Anterior cingulate cortex (tissue), 58 donors: ENCODE data around the gene SCN4B.

Experiments
- DNase-seq, 58 donors: peaks; one replicate each; lab custom pipeline; 2025; lab: John Stamatoyannopoulos, UW

The SCN4B gene

GRCh38 chr11:118135051-118135795 lies 17.4 kb downstream of the SCN4B start:
- no peak for DNase-seq

- no peak for DNase-seq
These were observed 18.8 kb downstream of the SCN4B start for GRCh38 chr11:118133816-118134215.

- DNase-seq, result no peak
These were observed 20.1 kb downstream of the SCN4B start for GRCh38 chr11:118132385-118133151.

GRCh38 chr11:118129471-118130172 lies 23.0 kb downstream of the SCN4B start:
- DNase-seq, result no peak

- no peak for DNase-seq
These were observed 23.7 kb downstream of the SCN4B start for GRCh38 chr11:118128721-118129470.

GRCh38 chr11:118128310-118128709 lies 24.3 kb downstream of the SCN4B start:
- DNase-seq, result no peak

GRCh38 chr11:118126082-118126838 lies 26.4 kb downstream of the SCN4B start:
- DNase-seq, result no peak

GRCh38 chr11:118124929-118125535 lies 27.6 kb downstream of the SCN4B start:
- no peak for DNase-seq

GRCh38 chr11:118120793-118121192 lies 31.8 kb downstream of the SCN4B start:
- DNase-seq, result no peak

- DNase-seq, result no peak
These were observed 34.6 kb downstream of the SCN4B start for GRCh38 chr11:118117790-118118601.

- DNase-seq, result no peak
These were observed 37.6 kb downstream of the SCN4B start for GRCh38 chr11:118115048-118115447.

- no peak for DNase-seq
These were observed 38.4 kb downstream of the SCN4B start for GRCh38 chr11:118114266-118114665.

GRCh38 chr11:118112711-118113430 lies 39.8 kb downstream of the SCN4B start:
- DNase-seq, result no peak

- DNase-seq, result no peak
These were observed 40.9 kb downstream of the SCN4B start for GRCh38 chr11:118111744-118112035.

- no peak for DNase-seq
These were observed 41.4 kb downstream of the SCN4B start for GRCh38 chr11:118111019-118111743.

- DNase-seq, result no peak
These were observed 43.4 kb downstream of the SCN4B start for GRCh38 chr11:118109231-118109630.

GRCh38 chr11:118108513-118108912 lies 44.1 kb downstream of the SCN4B start:
- no peak for DNase-seq
